IMR-90 (cell line): ENCODE results near the gene STPG4. TPM values are rescaled to one million over a fixed set of nuclear protein-coding genes. Genes with fewer than 3 reads are reported as not detected.

ENCODE experiments used
- ATAC-seq: fragments of 200-7000 bp; cut with Tn5 transposase; 2 replicates; pipeline ENCODE4 v1.9.1; 2020; ENCODE audit warnings: low read depth, mild to moderate bottlenecking, moderate library complexity
- BruUV-seq: library from RNA; stranded (reverse); fragments of 400-500 nt; replicated peaks from 2 replicates; lab custom pipeline; 2021; lab: Mats Ljungman, UMichigan
- CTCF ChIA-PET: fragments of 300-600 bp; formaldehyde crosslinking; extraction: SDS; loops from one replicate; lab custom pipeline; 2021; ENCODE audit warnings: antibody characterized with exemption; lab: Yijun Ruan, JAX
- POLR2A ChIA-PET: fragments of 300-600 bp; sonication (Branson Sonifier 250); formaldehyde crosslinking; loops from one replicate; lab custom pipeline; 2022; ENCODE audit warnings: antibody characterized with exemption; ENCODE audit not compliant: unreplicated experiment; lab: Charles Lee
- DNase-seq: peaks from one replicate; pipeline ENCODE4 v3.0.0; 2013
- H2AFZ ChIP-seq: replicated peaks from 2 replicates; pipeline ENCODE3; 2013; ENCODE audit warnings: low read length, mild to moderate bottlenecking; ENCODE audit not compliant: poor library complexity
- H2AK5ac ChIP-seq: 2 replicates; pipeline ENCODE4 v1.6.1; 2013; ENCODE audit warnings: low read depth, low read length, inconsistent platforms
- H2AK9ac ChIP-seq: replicated peaks from 2 replicates; pipeline ENCODE3; 2013; ENCODE audit warnings: mild to moderate bottlenecking, low read depth, low read length, moderate library complexity; ENCODE audit not compliant: poor library complexity
- H2BK120ac ChIP-seq: 2 replicates; pipeline ENCODE4 v1.6.1; 2013; ENCODE audit warnings: low read depth, low read length, inconsistent platforms
- H2BK15ac ChIP-seq: 3 replicates; pipeline ENCODE4 v1.6.1; 2013; ENCODE audit warnings: low read depth, low read length, inconsistent platforms
- H2BK20ac ChIP-seq: 2 replicates; pipeline ENCODE4 v1.6.1; 2013; ENCODE audit warnings: low read depth, mild to moderate bottlenecking, inconsistent platforms, low read length, moderate library complexity
- H2BK5ac ChIP-seq: 2 replicates; pipeline ENCODE4 v1.6.1; 2013; ENCODE audit warnings: mild to moderate bottlenecking, low read depth, low read length, inconsistent platforms; ENCODE audit not compliant: poor library complexity, severe bottlenecking
- H3K14ac ChIP-seq: replicated peaks from 2 replicates; pipeline ENCODE4 v1.6.1; 2013; ENCODE audit warnings: low read depth, low read length, inconsistent platforms
- H3K18ac ChIP-seq: 2 replicates; pipeline ENCODE4 v1.6.1; 2013; ENCODE audit warnings: low read depth, low read length, control low read depth
- H3K23ac ChIP-seq: 2 replicates; pipeline ENCODE4 v1.6.1; 2013; ENCODE audit warnings: low read depth, low read length, inconsistent platforms
- H3K27ac ChIP-seq: 2 replicates; pipeline ENCODE4 v1.5.1; 2013; ENCODE audit warnings: mild to moderate bottlenecking, control low read depth, low read length; ENCODE audit not compliant: insufficient read depth
- H3K27me3 ChIP-seq: 2 replicates; pipeline ENCODE4 v1.6.1; 2013; ENCODE audit warnings: low read length; ENCODE audit not compliant: control insufficient read depth, insufficient read depth
- H3K36me3 ChIP-seq: 2 replicates; pipeline ENCODE4 v1.6.1; 2013; ENCODE audit warnings: low read length, mixed read lengths; ENCODE audit not compliant: control insufficient read depth, insufficient read depth
- H3K4ac ChIP-seq: 2 replicates; pipeline ENCODE4 v1.6.1; 2013; ENCODE audit warnings: low read depth, low read length, inconsistent platforms
- H3K4me1 ChIP-seq: 2 replicates; pipeline ENCODE4 v1.6.1; 2013; ENCODE audit warnings: low read length, mixed read lengths; ENCODE audit not compliant: control insufficient read depth, insufficient read depth
- H3K4me2 ChIP-seq: 2 replicates; pipeline ENCODE4 v1.6.1; 2013; ENCODE audit warnings: low read depth, mild to moderate bottlenecking, control low read depth, low read length, moderate library complexity
- H3K4me3 ChIP-seq: 2 replicates; pipeline ENCODE4 v1.5.1; 2013; ENCODE audit warnings: low read depth, mild to moderate bottlenecking, control low read depth, low read length, moderate library complexity; ENCODE audit not compliant: insufficient read depth
- H3K56ac ChIP-seq: 2 replicates; pipeline ENCODE4 v1.6.1; 2013; ENCODE audit warnings: low read length, inconsistent platforms; ENCODE audit not compliant: insufficient read depth; ENCODE audit errors: extremely low read depth
- H3K79me1 ChIP-seq, 2 experiments: 2 replicates each; pipeline ENCODE4 v1.6.1; 2013; ENCODE audit warnings: low read length in 2 of 2, inconsistent platforms in 1 of 2, low read depth in 1 of 2
- H3K9ac ChIP-seq: 2 replicates; pipeline ENCODE4 v1.6.1; 2013; ENCODE audit warnings: low read depth, low read length, control low read depth
- H3K9me1 ChIP-seq: 2 replicates; pipeline ENCODE4 v1.6.1; 2013; ENCODE audit warnings: low read length, inconsistent platforms; ENCODE audit not compliant: insufficient read depth
- H3K9me3 ChIP-seq: 2 replicates; pipeline ENCODE4 v1.6.1; 2013; ENCODE audit warnings: low read length; ENCODE audit not compliant: control insufficient read depth, insufficient read depth
- H4K20me1 ChIP-seq: 2 replicates; pipeline ENCODE4 v1.6.1; 2013; ENCODE audit warnings: low read length, inconsistent platforms; ENCODE audit not compliant: insufficient read depth
- H4K5ac ChIP-seq: 2 replicates; pipeline ENCODE4 v1.6.1; 2013; ENCODE audit warnings: mild to moderate bottlenecking, low read depth, low read length, control low read depth
- H4K8ac ChIP-seq, 2 experiments: 2 replicates each; pipeline ENCODE4 v1.6.1; 2013; ENCODE audit warnings: low read depth in 2 of 2, low read length in 2 of 2, control low read depth in 1 of 2, inconsistent platforms in 1 of 2
- H4K91ac ChIP-seq: 2 replicates; pipeline ENCODE4 v1.6.1; 2013; ENCODE audit warnings: low read depth, low read length, inconsistent platforms; ENCODE audit not compliant: insufficient read depth
- BHLHE40 ChIP-seq: fragments of 150-350 bp; IDR thresholded peaks from 2 replicates; pipeline ENCODE4 v1.6.1; 2016; ENCODE audit warnings: mild to moderate bottlenecking, low read depth, low read length
- CEBPB ChIP-seq: IDR thresholded peaks from 2 replicates; pipeline ENCODE4 v1.6.1; 2012; ENCODE audit warnings: low read depth, low read length, improper control_type of control experiment
- CHD1 ChIP-seq: IDR thresholded peaks from 2 replicates; pipeline ENCODE4 v1.6.1; 2012; ENCODE audit warnings: low read depth, low read length, improper control_type of control experiment
- FOS ChIP-seq: fragments of 150-350 bp; IDR thresholded peaks from 2 replicates; pipeline ENCODE4 v1.6.1; 2016; ENCODE audit warnings: low read depth, low read length
- MAFK ChIP-seq: IDR thresholded peaks from 2 replicates; pipeline ENCODE4 v1.6.1; 2012; ENCODE audit warnings: low read depth, low read length, improper control_type of control experiment
- MAZ ChIP-seq: IDR thresholded peaks from 2 replicates; pipeline ENCODE4 v1.6.1; 2012; ENCODE audit warnings: low read depth, mild to moderate bottlenecking, low read length, improper control_type of control experiment, moderate library complexity, borderline replicate concordance
- MXI1 ChIP-seq: IDR thresholded peaks from 2 replicates; pipeline ENCODE4 v1.6.1; 2012; ENCODE audit warnings: low read depth, mild to moderate bottlenecking, low read length, moderate library complexity, borderline replicate concordance
- NFE2L2 ChIP-seq: fragments of 150-350 bp; IDR thresholded peaks from 2 replicates; pipeline ENCODE4 v1.6.1; 2016; ENCODE audit warnings: low read depth, mild to moderate bottlenecking, low read length
- RAD21 ChIP-seq: IDR thresholded peaks from 2 replicates; pipeline ENCODE4 v1.6.1; 2012; ENCODE audit warnings: low read length, improper control_type of control experiment
- RCOR1 ChIP-seq: IDR thresholded peaks from 2 replicates; pipeline ENCODE4 v1.6.1; 2012; ENCODE audit warnings: mild to moderate bottlenecking, low read length, improper control_type of control experiment; ENCODE audit not compliant: insufficient replicate concordance
- RFX5 ChIP-seq: IDR thresholded peaks from 2 replicates; pipeline ENCODE4 v1.8.0; 2012; ENCODE audit warnings: low read depth, mild to moderate bottlenecking, low read length, moderate library complexity
- SMC3 ChIP-seq: fragments of 150-350 bp; IDR thresholded peaks from 2 replicates; pipeline ENCODE4 v1.6.1; 2016; ENCODE audit warnings: low read depth, mild to moderate bottlenecking, antibody characterized with exemption, low read length, moderate library complexity
- USF2 ChIP-seq: fragments of 150-350 bp; IDR thresholded peaks from 2 replicates; pipeline ENCODE4 v1.6.1; 2017; ENCODE audit warnings: mild to moderate bottlenecking, antibody characterized with exemption, low read length, low read depth
- WGBS, 2 experiments: methylation state at CpG; one replicate each; pipeline versions ENCODE4 v1.1.5 to v1.1.7; 2013; ENCODE audit warnings: missing lambda C conversion rate in 2 of 2; ENCODE audit not compliant: insufficient read length in 1 of 2; ENCODE audit errors: extremely low coverage in 2 of 2; 5-methylcytosine and 5-hydroxymethylcytosine counted together
- dilution Hi-C: fragments of 300-500 bp; cut with HindIII; formaldehyde crosslinking; loops from one replicate; pipeline ENCODE4 v1.14.3; 2018; ENCODE audit warnings: low sequenced_read_pairs; ENCODE audit not compliant: unreplicated experiment
- in situ Hi-C: fragments of 300-500 bp; cut with MboI; formaldehyde crosslinking; loops from 3 replicates; pipeline ENCODE4 v1.14.3; 2019; ENCODE audit warnings: low sequenced_read_pairs, inconsistent platforms, mixed read lengths
- intact Hi-C: fragments of 100-400 bp; cut with micrococcal nuclease; formaldehyde crosslinking; loops from 2 replicates; pipeline ENCODE4 v1.10.0; 2022
- polyA plus RNA-seq, 3 experiments: library from polyadenylated mRNA; depleted of rRNA; stranded (reverse); fragments of >200 nt; gene quantifications; 2 replicates each; pipeline ENCODE4 v1.2.3, GENCODE V29; 2012; ENCODE audit warnings: low replicate concordance in 1 of 3
- total RNA-seq: library from RNA; depleted of rRNA; stranded (reverse); fragments of >200 nt; gene quantifications from 2 replicates; pipeline ENCODE4 v1.2.3, GENCODE V29; 2012
- TF ChIP-seq, protein P1 (sequence below): conservative IDR thresholded peaks from 2 replicates; pipeline ENCODE4 v1.5.1; 2012; ENCODE audit warnings: mild to moderate bottlenecking, low read depth, low read length, improper control_type of control experiment

STPG4 gene
- total and polyA plus RNA-seq, 2 of the 4 experiments (the other 2 are of a cell fraction): 0.12 to 0.18 TPM

DNA sequence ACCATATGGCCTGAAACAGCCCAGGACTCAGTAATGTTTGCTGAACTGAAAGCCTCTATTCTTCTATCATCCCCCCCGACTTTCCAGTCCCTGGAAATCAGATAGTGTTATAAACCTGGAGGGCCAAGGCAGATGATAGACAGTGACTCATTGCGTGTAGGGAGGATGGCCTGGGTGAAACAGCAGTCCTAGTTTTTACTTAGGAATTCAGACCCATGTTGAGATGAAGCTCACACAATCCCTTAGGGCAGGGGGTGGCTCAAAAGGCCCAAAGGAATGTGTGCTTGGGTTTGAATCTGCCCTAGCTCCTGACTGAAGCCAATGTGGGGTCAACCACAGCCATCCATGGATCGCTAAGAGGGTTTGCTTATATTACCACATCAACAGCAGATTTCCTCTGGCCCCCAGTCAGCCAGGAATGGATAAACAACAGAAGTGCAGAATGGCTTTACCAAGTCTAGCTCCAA, 43.9 kb upstream of the STPG4 start:
- Histone ChIP-seq H3K27me3 (no peaks in the 10 kb centered on the region), H3K36me3 (no peaks in the 10 kb centered on the region), H2BK20ac (peak overlapping the region; percentile 98), H3K23ac (peak overlapping the region; percentile 80), H4K8ac (peak overlapping the region in 1 of 2 experiments; percentile 91; a peak in 2 of 4 replicates), H2BK15ac (peak overlapping the region; percentile 91; the same call in 2 of the 3 replicates), H3K18ac (peak overlapping the region; percentile 94), H3K4me2 (peak overlapping the region; percentile 71), H4K91ac (peak overlapping the region; percentile 95), H2BK5ac (peak overlapping the region; percentile 97), H4K5ac (peak overlapping the region; percentile 81), H3K56ac (peak overlapping the region; percentile 68), H2AFZ (peak overlapping the region; percentile 67), H3K9me3 (no peaks in the 10 kb centered on the region), H2AK5ac (peak overlapping the region; percentile 98), H3K14ac (peak overlapping the region; percentile 87), H3K4ac (peak overlapping the region; percentile 98), H2BK120ac (peak overlapping the region; percentile 98), H4K20me1 (no peaks in the 10 kb centered on the region), H3K9me1 (peaks cover 20% of the 10 kb centered on the region), H3K27ac (peak overlapping the region; percentile 89), H3K9ac (peak overlapping the region; percentile 17), H3K4me3 (no peak overlapping the region), H2AK9ac (peak overlapping the region; percentile 62), H3K4me1 (peaks cover 22% of the 10 kb centered on the region), H3K79me1 (peaks cover 5 to 33% of the 10 kb centered on the region in 2 experiments; a peak in 2 of 4 replicates)
- POLR2A ChIA-PET: interaction anchor here (0.5 to 0.8 kb wide), 6 partner anchors 24 to 255 kb away, joined by 3 to 8 read pairs (median 4); no protein-coding TSS in a partner anchor
- dilution Hi-C loops: no loop called here
- no CpG with 5 or more reads among the region's 3 CpGs for WGBS, 2 experiments
- CTCF ChIA-PET: interaction anchor here (0.9 kb wide), 1 partner anchor 19 kb away, joined by 3 read pairs; no protein-coding TSS in a partner anchor
- ATAC-seq (peak; percentile 98), DNase-seq (peak; percentile 100)
- intact Hi-C loops: loop anchor here (2.0 kb wide), 1 partner anchor 26 kb away; no protein-coding TSS in a partner anchor
- in situ Hi-C loops: no loop called here
- no TSS peak for BruUV-seq
- TF ChIP-seq FOS (peak; percentile 82), MAFK (peak; percentile 47), RCOR1 (peak; percentile 97), MXI1 (0 out of 2 replicates have a peak, but pooled peaks have one; percentile 21), CEBPB (peak; percentile 86), BHLHE40 (peak; percentile 86), MAZ (peak; percentile 97), CHD1 (no peak), SMC3 (no peak), RAD21 (peak; percentile 30), RFX5 (no peak), USF2 (no peak), NFE2L2 (peak; percentile 14; the same call in 1 of the 2 replicates)
- TF ChIP-seq, protein P1, sequence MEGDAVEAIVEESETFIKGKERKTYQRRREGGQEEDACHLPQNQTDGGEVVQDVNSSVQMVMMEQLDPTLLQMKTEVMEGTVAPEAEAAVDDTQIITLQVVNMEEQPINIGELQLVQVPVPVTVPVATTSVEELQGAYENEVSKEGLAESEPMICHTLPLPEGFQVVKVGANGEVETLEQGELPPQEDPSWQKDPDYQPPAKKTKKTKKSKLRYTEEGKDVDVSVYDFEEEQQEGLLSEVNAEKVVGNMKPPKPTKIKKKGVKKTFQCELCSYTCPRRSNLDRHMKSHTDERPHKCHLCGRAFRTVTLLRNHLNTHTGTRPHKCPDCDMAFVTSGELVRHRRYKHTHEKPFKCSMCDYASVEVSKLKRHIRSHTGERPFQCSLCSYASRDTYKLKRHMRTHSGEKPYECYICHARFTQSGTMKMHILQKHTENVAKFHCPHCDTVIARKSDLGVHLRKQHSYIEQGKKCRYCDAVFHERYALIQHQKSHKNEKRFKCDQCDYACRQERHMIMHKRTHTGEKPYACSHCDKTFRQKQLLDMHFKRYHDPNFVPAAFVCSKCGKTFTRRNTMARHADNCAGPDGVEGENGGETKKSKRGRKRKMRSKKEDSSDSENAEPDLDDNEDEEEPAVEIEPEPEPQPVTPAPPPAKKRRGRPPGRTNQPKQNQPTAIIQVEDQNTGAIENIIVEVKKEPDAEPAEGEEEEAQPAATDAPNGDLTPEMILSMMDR: no peak
